Stimulated activated naive CD8-positive, alpha-beta T cell treated with anti-CD3 and anti-CD28 coated beads, Interleukin-15, Interleukin-2, amounts not matched to agents 100 U/mL and 50 U/mL, for 24 hours (primary cell): Measurements from ENCODE around the gene MYO3B.

Source experiments
- ATAC-seq: fragments of 150-1000 bp; cut with Tn5 transposase; one replicate; pipeline ENCODE4 v1.10.0; 2021
- DNase-seq: peaks from one replicate; pipeline ENCODE4 v3.0.0; 2021

MYO3B gene

GRCh38 chr2:170306293-170306873 lies 128.4 kb downstream of the MYO3B start:
- ATAC-seq (no peak), DNase-seq (no peak)

- ATAC-seq: no peak
- no peak for DNase-seq
Measured at GRCh38 chr2:170307052-170307451, 129.1 kb downstream of the MYO3B start.

GRCh38 chr2:170307555-170308351 lies 129.8 kb downstream of the MYO3B start:
- ATAC-seq (no peak), DNase-seq (no peak)

- ATAC-seq: no peak
- no peak for DNase-seq
Measured at GRCh38 chr2:170310876-170311502, 133.0 kb downstream of the MYO3B start.

- ATAC-seq: no peak
- DNase-seq: no peak
Measured at GRCh38 chr2:170313347-170313991, 135.5 kb downstream of the MYO3B start.

GRCh38 chr2:170313992-170314348 lies 136.0 kb downstream of the MYO3B start:
- DNase-seq (no peak), ATAC-seq (no peak)

GRCh38 chr2:170314744-170315447 lies 136.9 kb downstream of the MYO3B start:
- ATAC-seq (no peak), DNase-seq (no peak)

GRCh38 chr2:170320948-170321347 lies 143.0 kb downstream of the MYO3B start:
- ATAC-seq (no peak), DNase-seq (no peak)

- DNase-seq: no peak
- ATAC-seq: no peak
Measured at GRCh38 chr2:170321526-170321925, 143.6 kb downstream of the MYO3B start.

- DNase-seq (no peak), ATAC-seq (no peak)
Measured at GRCh38 chr2:170322140-170322766, 144.3 kb downstream of the MYO3B start.

GRCh38 chr2:170323743-170324142 lies 145.8 kb downstream of the MYO3B start:
- ATAC-seq: no peak
- DNase-seq: no peak

- ATAC-seq (peak; percentile 43), DNase-seq (peak; percentile 27)
Measured at GRCh38 chr2:170324640-170325046, 146.7 kb downstream of the MYO3B start.

- no peak for DNase-seq
- ATAC-seq: no peak
Measured at GRCh38 chr2:170330881-170331280, 152.9 kb downstream of the MYO3B start.

- ATAC-seq (no peak), DNase-seq (no peak)
Measured at GRCh38 chr2:170332676-170333402, 154.9 kb downstream of the MYO3B start.

GRCh38 chr2:170335351-170335750 lies 157.4 kb downstream of the MYO3B start:
- DNase-seq (no peak), ATAC-seq (no peak)

- ATAC-seq (no peak), DNase-seq (no peak)
Measured at GRCh38 chr2:170336408-170336807, 158.5 kb downstream of the MYO3B start.

- ATAC-seq (no peak), DNase-seq (no peak)
Measured at GRCh38 chr2:170336916-170337315, 159.0 kb downstream of the MYO3B start.

GRCh38 chr2:170339322-170339721 lies 161.4 kb downstream of the MYO3B start:
- ATAC-seq (no peak), DNase-seq (no peak)

GRCh38 chr2:170339750-170340692 lies 162.1 kb downstream of the MYO3B start:
- no peak for ATAC-seq
- DNase-seq: no peak

- peak; percentile 86 for ATAC-seq
- DNase-seq: no peak
Measured at GRCh38 chr2:170340693-170341068, 162.7 kb downstream of the MYO3B start.
